Measurements from ENCODE around the gene BARD1.

The BARD1 gene

GRCh38 chr2:214710729-214711128 is 98.8 kb downstream of the BARD1 start:
- ATAC-seq, result no peak
- no peak for TF ChIP-seq CSDC2 (CRISPR knock-in tag; IDR thresholded peaks at IDR 0.05)
- TF ChIP-seq ISL1 (CRISPR knock-in tag; IDR thresholded peaks at IDR 0.05), result no peak
- TF ChIP-seq SNAI2 (CRISPR knock-in tag; IDR thresholded peaks at IDR 0.05), result no peak
- TF ChIP-seq, protein P1, sequence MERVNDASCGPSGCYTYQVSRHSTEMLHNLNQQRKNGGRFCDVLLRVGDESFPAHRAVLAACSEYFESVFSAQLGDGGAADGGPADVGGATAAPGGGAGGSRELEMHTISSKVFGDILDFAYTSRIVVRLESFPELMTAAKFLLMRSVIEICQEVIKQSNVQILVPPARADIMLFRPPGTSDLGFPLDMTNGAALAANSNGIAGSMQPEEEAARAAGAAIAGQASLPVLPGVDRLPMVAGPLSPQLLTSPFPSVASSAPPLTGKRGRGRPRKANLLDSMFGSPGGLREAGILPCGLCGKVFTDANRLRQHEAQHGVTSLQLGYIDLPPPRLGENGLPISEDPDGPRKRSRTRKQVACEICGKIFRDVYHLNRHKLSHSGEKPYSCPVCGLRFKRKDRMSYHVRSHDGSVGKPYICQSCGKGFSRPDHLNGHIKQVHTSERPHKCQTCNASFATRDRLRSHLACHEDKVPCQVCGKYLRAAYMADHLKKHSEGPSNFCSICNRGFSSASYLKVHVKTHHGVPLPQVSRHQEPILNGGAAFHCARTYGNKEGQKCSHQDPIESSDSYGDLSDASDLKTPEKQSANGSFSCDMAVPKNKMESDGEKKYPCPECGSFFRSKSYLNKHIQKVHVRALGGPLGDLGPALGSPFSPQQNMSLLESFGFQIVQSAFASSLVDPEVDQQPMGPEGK (CRISPR knock-in tag; IDR thresholded peaks at IDR 0.05; ENCODE audit: borderline replicate concordance), result no peak
- TF ChIP-seq ZFP3 (CRISPR knock-in tag; IDR thresholded peaks at IDR 0.05), result no peak
- TF ChIP-seq ZNF8 (CRISPR knock-in tag; IDR thresholded peaks at IDR 0.05), result no peak
- no peak for TF ChIP-seq ZNF565 (CRISPR knock-in tag; conservative IDR thresholded peaks at IDR 0.05; ENCODE audit: low read depth)
- no peak for TF ChIP-seq ARNTL (CRISPR knock-in tag; IDR thresholded peaks at IDR 0.05; ENCODE audit: borderline replicate concordance, low read depth)
- no peak for TF ChIP-seq TCF4 (CRISPR knock-in tag; IDR thresholded peaks at IDR 0.05; ENCODE audit: borderline replicate concordance)

- TF ChIP-seq, protein P2, sequence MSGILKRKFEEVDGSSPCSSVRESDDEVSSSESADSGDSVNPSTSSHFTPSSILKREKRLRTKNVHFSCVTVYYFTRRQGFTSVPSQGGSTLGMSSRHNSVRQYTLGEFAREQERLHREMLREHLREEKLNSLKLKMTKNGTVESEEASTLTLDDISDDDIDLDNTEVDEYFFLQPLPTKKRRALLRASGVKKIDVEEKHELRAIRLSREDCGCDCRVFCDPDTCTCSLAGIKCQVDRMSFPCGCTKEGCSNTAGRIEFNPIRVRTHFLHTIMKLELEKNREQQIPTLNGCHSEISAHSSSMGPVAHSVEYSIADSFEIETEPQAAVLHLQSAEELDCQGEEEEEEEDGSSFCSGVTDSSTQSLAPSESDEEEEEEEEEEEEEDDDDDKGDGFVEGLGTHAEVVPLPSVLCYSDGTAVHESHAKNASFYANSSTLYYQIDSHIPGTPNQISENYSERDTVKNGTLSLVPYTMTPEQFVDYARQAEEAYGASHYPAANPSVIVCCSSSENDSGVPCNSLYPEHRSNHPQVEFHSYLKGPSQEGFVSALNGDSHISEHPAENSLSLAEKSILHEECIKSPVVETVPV (CRISPR knock-in tag; IDR thresholded peaks at IDR 0.05), result no peak
- TF ChIP-seq ZFP30 (CRISPR knock-in tag; IDR thresholded peaks at IDR 0.05) (no peak), SNAI2 (CRISPR knock-in tag; IDR thresholded peaks at IDR 0.05) (no peak), PPARA (CRISPR knock-in tag; IDR thresholded peaks at IDR 0.05; ENCODE audit: borderline replicate concordance) (no peak), BACH2 (CRISPR knock-in tag; IDR thresholded peaks at IDR 0.05; ENCODE audit: borderline replicate concordance) (no peak), RARB (CRISPR knock-in tag; IDR thresholded peaks at IDR 0.05) (no peak), ZNF8 (CRISPR knock-in tag; IDR thresholded peaks at IDR 0.05) (no peak), ARNTL (CRISPR knock-in tag; IDR thresholded peaks at IDR 0.05; ENCODE audit: borderline replicate concordance, low read depth) (no peak), CSDC2 (CRISPR knock-in tag; IDR thresholded peaks at IDR 0.05) (no peak), TOX (CRISPR knock-in tag; IDR thresholded peaks at IDR 0.05; ENCODE audit: borderline replicate concordance) (no peak), GLIS3 (CRISPR knock-in tag; IDR thresholded peaks at IDR 0.05) (no peak), OSR1 (CRISPR knock-in tag; IDR thresholded peaks at IDR 0.05) (no peak), ISL1 (CRISPR knock-in tag; IDR thresholded peaks at IDR 0.05) (no peak)
- TF ChIP-seq, protein P1 (CRISPR knock-in tag; IDR thresholded peaks at IDR 0.05; ENCODE audit: borderline replicate concordance), result no peak
- TF ChIP-seq, protein P3, sequence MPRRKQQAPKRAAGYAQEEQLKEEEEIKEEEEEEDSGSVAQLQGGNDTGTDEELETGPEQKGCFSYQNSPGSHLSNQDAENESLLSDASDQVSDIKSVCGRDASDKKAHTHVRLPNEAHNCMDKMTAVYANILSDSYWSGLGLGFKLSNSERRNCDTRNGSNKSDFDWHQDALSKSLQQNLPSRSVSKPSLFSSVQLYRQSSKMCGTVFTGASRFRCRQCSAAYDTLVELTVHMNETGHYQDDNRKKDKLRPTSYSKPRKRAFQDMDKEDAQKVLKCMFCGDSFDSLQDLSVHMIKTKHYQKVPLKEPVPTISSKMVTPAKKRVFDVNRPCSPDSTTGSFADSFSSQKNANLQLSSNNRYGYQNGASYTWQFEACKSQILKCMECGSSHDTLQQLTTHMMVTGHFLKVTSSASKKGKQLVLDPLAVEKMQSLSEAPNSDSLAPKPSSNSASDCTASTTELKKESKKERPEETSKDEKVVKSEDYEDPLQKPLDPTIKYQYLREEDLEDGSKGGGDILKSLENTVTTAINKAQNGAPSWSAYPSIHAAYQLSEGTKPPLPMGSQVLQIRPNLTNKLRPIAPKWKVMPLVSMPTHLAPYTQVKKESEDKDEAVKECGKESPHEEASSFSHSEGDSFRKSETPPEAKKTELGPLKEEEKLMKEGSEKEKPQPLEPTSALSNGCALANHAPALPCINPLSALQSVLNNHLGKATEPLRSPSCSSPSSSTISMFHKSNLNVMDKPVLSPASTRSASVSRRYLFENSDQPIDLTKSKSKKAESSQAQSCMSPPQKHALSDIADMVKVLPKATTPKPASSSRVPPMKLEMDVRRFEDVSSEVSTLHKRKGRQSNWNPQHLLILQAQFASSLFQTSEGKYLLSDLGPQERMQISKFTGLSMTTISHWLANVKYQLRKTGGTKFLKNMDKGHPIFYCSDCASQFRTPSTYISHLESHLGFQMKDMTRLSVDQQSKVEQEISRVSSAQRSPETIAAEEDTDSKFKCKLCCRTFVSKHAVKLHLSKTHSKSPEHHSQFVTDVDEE (CRISPR knock-in tag; IDR thresholded peaks at IDR 0.05), result no peak
- TF ChIP-seq, protein P4, sequence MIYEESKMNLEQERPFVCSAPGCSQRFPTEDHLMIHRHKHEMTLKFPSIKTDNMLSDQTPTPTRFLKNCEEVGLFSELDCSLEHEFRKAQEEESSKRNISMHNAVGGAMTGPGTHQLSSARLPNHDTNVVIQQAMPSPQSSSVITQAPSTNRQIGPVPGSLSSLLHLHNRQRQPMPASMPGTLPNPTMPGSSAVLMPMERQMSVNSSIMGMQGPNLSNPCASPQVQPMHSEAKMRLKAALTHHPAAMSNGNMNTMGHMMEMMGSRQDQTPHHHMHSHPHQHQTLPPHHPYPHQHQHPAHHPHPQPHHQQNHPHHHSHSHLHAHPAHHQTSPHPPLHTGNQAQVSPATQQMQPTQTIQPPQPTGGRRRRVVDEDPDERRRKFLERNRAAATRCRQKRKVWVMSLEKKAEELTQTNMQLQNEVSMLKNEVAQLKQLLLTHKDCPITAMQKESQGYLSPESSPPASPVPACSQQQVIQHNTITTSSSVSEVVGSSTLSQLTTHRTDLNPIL (CRISPR knock-in tag; IDR thresholded peaks at IDR 0.05; ENCODE audit: low read depth), result no peak
- ATAC-seq, result no peak
Observed at GRCh38 chr2:214706986-214707385, 102.5 kb downstream of the BARD1 start.

- ATAC-seq, result no peak
- TF ChIP-seq BACH2 (CRISPR knock-in tag; IDR thresholded peaks at IDR 0.05; ENCODE audit: borderline replicate concordance), result no peak
- no peak for TF ChIP-seq ZNF70 (CRISPR knock-in tag; IDR thresholded peaks at IDR 0.05)
- no peak for TF ChIP-seq TOX (CRISPR knock-in tag; IDR thresholded peaks at IDR 0.05; ENCODE audit: borderline replicate concordance)
- TF ChIP-seq, protein P2 (CRISPR knock-in tag; IDR thresholded peaks at IDR 0.05), result no peak
- no peak for TF ChIP-seq ZNF8 (CRISPR knock-in tag; IDR thresholded peaks at IDR 0.05)
- TF ChIP-seq CSDC2 (CRISPR knock-in tag; IDR thresholded peaks at IDR 0.05), result no peak
- no peak for TF ChIP-seq PPARA (CRISPR knock-in tag; IDR thresholded peaks at IDR 0.05; ENCODE audit: borderline replicate concordance)
- no peak for TF ChIP-seq ZNF565 (CRISPR knock-in tag; conservative IDR thresholded peaks at IDR 0.05; ENCODE audit: low read depth)
- no peak for TF ChIP-seq OSR1 (CRISPR knock-in tag; IDR thresholded peaks at IDR 0.05)
- TF ChIP-seq POU6F1 (CRISPR knock-in tag; IDR thresholded peaks at IDR 0.05; ENCODE audit: borderline replicate concordance, low read depth), result no peak
- TF ChIP-seq, protein P4 (CRISPR knock-in tag; IDR thresholded peaks at IDR 0.05; ENCODE audit: low read depth), result no peak
Observed at GRCh38 chr2:214699236-214699635, 110.2 kb downstream of the BARD1 start.
